GM18502 (cell line): ENCODE results near the gene UBE2H.

ENCODE experiments used
- ATAC-seq: cut with Tn5 transposase; IDR thresholded peaks from one replicate; pipeline ENCODE4 v1.9.1; 2021; ENCODE audit warnings: mild to moderate bottlenecking; ENCODE audit not compliant: unreplicated experiment, poor library complexity

The UBE2H gene

DNA sequence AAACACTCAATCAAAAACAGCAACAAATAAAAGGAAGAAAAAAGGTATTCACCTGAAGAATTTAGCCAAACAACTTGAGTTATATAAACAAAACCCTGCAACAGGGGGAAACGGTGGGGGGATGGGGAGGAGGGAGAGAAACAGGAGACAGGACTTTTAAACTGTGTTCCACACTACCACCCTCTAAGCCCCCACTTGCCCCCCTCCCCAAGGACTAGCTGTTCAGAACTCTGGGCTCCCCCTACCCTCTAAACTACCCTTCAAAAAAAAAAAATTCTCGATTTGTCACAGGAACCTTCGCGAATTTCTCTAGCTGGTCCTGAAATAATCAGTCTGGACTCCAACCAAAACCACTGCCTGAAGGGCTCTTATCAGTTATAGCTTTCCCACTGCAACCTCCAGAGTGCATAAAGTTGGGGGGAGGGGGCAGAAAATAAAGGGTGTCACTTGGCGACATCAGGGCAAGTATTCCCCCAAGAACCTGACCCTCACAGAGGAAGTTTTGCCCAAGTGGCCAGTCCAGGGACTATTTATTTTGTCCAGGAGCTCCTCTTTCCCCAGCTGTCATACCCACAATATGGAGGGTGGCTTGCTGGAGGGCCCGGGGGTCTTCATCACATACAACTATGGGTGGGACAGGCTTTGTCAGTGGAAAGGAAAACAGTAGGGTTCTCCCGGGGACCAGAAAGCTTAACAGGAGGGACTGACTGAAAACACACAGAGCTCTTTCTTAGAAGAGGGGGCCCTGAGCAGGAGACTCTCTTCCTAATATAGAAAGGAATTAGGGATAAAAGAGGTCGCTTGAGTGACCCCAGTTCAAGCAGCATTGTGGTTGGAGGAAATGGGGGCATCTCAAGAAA, 1.3 kb downstream of the UBE2H start:
- ATAC-seq: no peak

- no peak for ATAC-seq
Measured at GRCh38 chr7:129950933-129951225, 1.9 kb downstream of the UBE2H start.

DNA sequence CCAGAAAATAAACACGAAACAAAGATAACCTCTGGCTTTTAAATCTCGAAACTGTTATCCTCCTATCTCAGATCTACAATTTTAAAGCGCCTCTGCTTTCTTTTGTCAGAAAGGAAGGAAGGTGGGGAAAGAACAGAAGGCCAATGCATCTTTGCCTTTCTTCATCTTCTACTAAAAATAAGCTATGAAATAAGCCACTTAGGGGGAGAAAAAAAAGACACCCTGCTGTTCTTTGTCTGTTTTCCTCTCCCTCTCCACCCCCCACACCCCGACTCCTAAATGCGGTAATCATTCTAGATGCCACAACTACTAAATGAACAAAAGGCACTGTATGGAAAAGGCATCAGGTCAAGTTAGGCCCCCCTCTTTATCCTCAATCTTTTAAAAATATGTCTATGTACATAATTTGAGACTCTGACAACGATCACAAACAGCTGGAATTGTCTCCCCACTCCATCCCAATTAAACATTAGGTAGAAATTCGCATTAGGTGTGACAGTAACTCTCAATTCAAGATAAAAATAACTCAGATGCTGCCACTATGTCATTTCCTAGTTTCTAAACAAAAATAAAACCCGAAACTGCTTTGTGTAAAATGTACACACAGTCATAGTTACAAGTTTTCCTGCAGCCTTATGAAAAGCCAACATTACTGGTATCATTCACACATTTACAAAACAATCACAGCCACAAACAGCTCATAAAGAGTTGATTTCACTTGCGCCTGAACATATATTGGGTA, 2.4 kb downstream of the UBE2H start:
- ATAC-seq: peak; percentile 24

DNA sequence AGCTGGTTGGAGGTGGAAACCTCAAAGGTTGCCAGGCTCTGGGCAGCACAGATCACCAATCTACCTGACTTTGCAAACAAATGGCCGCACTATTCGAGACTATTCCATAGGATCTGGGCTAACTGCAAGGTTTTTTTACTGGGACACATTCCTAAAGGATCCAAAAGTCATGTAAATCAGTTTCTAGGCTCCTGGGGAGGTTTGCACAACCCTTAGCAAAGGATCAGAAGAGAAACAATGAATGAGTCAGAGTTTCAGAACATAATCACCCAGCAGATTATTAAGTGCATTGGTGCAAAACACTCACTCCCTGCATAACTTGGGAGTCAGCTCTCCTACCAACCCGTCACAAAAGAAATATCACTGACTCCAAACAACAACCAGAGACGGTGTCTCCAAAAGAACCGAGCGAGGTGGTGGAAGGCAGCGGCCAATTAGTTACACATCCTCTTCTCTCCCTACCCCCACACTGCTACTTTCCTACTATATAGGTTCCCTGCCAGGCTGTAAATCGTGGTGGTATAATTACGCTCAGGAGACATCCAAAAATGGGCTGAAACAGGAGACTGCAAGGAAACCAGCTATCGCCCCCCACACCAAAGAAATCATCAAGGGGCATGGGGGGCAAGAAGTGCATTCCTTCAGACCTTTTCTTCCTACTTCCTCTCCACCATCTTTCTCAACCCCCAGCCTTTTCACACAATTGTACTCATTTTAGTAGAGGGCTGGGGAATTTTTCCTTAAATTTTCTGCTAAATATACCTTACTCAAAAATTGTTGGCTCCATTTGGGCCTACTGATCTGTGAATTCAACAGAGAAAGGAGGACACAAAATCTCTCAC, 3.2 kb downstream of the UBE2H start:
- peak; percentile 19 for ATAC-seq

DNA sequence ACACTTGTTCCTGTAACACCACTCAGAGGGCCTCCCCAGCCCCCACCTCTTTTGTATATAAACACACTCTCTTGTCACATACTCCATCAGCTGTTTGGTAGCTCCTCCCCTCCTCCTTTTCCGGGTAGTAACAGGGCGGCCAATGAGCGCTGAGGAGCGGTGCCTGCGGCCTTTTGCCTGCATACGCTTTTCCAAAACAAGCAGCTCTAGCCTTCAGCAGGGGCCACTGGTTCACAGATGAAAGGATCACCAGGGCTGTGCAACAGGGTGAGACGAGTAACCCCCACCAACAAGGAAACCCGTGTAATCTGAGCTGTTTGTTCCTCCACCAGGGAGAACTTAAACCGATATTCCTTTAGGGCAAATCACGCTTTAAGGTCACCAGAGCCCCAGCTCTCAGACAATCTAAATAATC, 3.9 kb downstream of the UBE2H start:
- peak; percentile 53 for ATAC-seq

- no peak for ATAC-seq
Measured at GRCh38 chr7:129948338-129948737, 4.4 kb downstream of the UBE2H start.

DNA sequence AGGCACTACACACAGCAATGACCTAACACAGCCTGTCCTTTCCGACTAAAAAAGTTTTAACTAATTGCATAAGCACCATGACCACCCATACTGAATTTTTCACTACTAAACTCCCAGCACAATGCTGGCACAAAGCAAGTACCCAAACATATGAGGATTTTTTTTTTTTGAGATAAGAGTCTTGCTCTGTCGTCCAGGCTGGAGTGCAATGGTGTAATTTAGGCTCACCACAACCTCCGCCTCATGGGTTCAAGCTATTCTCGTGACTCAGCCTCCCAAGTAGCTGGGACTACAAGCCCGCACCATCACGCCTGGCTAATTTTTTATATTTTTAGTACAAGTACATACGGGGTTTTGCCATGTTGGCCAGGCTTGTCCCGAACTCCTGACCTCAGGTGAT, 5.1 kb downstream of the UBE2H start:
- ATAC-seq: no peak

DNA sequence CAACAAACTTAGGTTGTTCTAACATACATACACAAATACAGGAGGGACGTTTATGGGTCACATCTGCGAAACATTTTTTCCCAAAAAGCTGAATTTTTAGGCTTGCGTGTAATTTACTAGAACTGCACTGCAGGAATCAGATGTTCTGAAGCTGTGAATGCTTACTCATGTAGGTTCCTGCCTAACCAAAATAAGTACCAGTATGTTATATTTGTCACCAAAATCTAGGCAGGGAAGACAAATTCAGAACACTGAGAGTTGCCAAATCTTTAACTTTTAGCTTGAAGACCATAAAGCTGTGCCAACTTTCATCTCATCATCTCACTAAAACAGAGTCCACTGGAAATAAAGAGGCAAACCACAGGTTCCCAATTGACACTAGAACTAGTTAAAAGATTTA, 5.7 kb downstream of the UBE2H start:
- ATAC-seq: no peak

- no peak for ATAC-seq
Measured at GRCh38 chr7:129946282-129946681, 6.5 kb downstream of the UBE2H start.

- ATAC-seq: no peak
Measured at GRCh38 chr7:129943352-129943751, 9.4 kb downstream of the UBE2H start.

GRCh38 chr7:129940329-129940728, 12.4 kb downstream of the UBE2H start:
- ATAC-seq: no peak

GRCh38 chr7:129939881-129940280, 12.9 kb downstream of the UBE2H start:
- no peak for ATAC-seq

GRCh38 chr7:129933627-129934026, 19.1 kb downstream of the UBE2H start:
- no peak for ATAC-seq

- ATAC-seq: no peak
Measured at GRCh38 chr7:129926618-129927017, 26.1 kb downstream of the UBE2H start.

GRCh38 chr7:129925416-129926002, 27.3 kb downstream of the UBE2H start:
- no peak for ATAC-seq

GRCh38 chr7:129924602-129925001, 28.2 kb downstream of the UBE2H start:
- ATAC-seq: peak; percentile 48

GRCh38 chr7:129923709-129924108, 29.1 kb downstream of the UBE2H start:
- ATAC-seq: peak; percentile 66

- ATAC-seq: no peak
Measured at GRCh38 chr7:129919492-129919891, 33.3 kb downstream of the UBE2H start.

GRCh38 chr7:129918922-129919321, 33.8 kb downstream of the UBE2H start:
- ATAC-seq: no peak

DNA sequence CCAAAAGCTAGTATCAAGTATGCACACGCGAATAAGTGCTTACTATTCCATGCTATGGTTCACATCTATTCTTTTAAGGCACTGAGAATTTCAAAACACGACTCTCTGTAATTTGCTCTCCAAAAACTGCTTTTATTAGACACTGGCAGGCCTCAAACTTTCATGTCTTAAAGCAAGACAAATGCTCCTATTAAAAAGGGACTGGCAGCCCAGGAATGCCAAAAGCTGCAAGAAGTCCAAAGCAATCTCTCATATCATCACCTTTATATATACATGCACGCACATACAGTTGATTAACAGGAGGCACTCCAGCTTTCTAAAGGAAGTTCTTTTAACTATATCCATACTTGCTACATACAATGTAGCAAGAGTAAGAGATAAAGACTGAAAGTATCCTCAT, 34.8 kb downstream of the UBE2H start:
- ATAC-seq: no peak
